Glomerular visceral epithelial cell (primary cell): Measurements from ENCODE around the gene SRXN1.

Source experiments
- DNase-seq: peaks from one replicate; pipeline ENCODE4 v3.0.0-alpha.2; 2016; ENCODE audit errors: extremely low spot score

Gene SRXN1

GRCh38 chr20:675453-676314 is 22.7 kb upstream of the SRXN1 start, which contains the start of gene SCRT2:
Gene SCRT2, minus strand, starts transcription at chr20:675802. Its CDS starts 201 bp downstream, at chr20:675601.
- DNase-seq: peak; percentile 64

DNA sequence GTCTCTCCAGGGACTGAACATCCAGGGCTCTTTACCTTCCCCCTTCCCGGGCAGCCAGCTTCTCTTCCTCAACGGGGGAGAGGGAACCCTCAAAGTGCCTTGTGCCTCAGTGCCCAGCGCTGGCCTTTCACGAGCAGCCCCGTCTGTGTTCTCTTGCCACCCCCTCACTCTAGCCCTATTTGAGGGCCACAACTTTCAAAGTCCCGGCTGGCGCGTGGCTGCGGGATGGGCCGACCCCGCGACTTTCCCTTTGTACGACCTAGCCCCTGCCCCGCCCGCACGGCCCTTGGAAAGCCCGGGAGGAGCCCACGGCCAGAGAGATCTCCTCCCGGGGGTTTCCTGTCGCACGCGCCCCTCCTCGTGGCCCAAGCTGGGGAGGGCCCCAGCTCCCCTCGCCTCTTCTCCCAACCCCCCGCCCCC is 22.0 kb upstream of the SRXN1 start:
- no peak for DNase-seq

DNA sequence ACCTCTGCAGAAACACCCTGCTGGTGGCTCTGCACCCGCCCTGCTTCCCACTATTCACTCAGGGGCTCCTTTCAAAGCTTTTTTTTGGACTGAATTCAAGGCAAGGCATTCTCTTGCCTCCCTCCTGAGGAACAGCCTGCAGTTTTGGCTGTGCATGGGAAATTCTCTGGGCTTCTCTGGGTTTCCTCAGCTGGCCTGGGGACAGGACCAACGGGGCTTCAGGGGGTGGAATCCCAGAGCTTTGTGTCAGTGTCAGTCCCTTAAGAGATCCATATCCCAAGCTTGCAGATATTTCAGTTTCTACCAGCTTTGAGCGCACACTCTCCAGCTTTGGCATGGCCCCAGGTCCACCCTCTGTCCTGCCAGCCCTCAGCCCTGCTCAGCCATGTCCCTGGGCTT is 20.6 kb upstream of the SRXN1 start:
- no peak for DNase-seq

DNA sequence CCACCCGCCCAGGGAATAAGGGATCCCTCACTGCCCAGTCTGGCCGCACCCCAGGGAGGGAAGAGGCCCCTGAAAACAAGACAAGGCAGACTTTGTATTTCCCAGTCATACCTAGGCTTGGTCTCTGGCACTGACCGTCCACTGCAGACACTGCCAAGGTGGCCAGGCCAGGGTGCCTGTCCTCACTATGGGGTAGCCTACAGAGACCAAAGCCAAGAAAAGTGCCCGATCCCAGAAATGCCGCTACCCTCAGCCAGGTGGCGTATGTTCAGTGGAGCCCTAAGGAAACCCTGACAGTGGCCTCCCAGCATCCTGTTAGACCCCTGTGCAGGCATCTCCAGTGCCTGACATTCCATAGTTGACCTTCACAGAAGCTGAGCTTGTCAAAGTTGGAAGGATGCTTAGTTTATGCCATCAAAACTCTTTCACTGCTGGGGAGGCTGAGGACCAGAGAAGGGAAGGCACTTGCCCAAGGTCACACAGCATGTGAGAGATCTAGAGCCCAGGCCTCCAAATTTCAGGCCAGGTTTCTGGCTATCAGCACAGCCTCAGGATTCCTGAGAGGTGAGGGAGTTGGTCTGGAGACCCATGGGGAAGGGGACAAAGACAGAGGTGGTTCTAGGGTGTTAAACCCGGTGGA is 20.1 kb upstream of the SRXN1 start:
- no peak for DNase-seq

- DNase-seq: no peak
Observed at GRCh38 chr20:671252-672030, 18.4 kb upstream of the SRXN1 start.

GRCh38 chr20:669573-669972 is 16.6 kb upstream of the SRXN1 start:
- DNase-seq: no peak

- DNase-seq: no peak
Observed at GRCh38 chr20:668638-669037, 15.6 kb upstream of the SRXN1 start.

GRCh38 chr20:668050-668449 is 15.1 kb upstream of the SRXN1 start:
- DNase-seq: no peak

DNA sequence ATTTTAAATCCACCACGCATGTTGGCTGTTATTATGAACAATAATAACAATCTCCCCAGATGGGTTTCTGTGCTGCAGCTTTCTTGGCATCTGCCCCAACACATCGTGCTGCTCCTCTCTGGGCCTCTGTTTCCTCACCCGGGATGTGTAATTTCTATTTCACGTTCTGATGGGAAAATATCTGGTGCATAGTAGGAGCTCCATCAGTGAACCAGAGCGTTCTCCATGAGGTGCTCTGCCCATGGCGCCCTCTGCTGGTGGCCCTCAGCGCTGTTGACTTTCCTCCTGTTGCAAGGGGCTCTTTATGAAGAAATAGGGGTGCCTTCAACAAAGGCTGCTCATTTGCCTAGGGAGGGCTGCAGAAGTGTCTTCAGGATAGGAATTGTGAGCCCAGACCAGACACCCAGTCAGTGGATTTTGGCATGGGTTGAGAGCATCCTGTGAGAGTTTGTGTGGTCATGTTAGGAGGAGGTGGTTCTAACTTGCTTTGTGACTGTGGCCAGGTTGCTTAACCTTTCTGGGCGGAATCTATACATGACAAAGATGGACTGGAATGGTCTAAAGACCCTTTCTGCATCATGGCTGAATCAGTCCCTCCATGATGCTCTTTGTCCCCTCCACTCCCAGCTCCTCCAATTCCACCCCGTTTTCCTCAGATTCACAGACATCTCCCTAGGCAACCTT is 14.5 kb upstream of the SRXN1 start:
- DNase-seq: peak; percentile 36

DNA sequence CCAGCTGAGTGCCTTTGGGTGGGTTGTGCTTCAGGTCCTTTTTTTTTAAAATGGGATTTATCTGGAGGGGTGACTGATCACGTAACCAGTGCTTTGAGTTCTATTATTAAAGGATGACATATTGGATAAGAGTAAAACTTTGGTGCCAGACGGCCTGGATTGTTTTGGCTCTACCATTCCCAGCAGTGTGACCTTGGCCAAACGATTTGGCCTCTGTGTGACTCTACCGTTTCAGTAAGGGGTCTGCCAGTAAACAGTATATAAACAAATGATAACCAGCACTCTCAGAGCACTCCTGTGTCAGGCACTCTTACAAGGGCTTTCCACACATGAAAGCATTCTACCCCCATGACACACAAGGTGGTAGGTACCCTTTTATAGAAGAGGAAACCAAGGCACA is 13.9 kb upstream of the SRXN1 start:
- no peak for DNase-seq

DNA sequence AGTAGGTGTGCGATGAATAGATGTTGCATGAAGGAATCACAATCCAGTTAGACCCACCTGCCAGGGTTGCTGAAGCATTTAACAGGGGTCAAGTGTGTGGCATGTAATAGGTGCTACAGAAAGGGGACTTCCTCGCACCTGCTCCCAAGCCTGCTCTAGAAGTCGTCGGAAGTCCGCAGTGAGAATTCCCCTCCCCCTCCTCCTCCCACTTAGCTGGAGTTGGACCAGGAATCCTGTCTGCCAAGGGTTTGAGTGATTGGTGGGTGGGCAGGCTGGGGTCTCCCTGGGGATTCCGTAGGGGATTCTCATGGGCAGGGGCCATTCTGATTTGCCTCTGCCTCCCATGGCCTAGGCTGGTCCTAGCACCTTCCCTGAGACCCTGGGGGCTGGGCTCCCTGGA is 12.3 kb upstream of the SRXN1 start:
- DNase-seq: no peak

GRCh38 chr20:664576-664975 is 11.6 kb upstream of the SRXN1 start:
- DNase-seq: no peak

DNA sequence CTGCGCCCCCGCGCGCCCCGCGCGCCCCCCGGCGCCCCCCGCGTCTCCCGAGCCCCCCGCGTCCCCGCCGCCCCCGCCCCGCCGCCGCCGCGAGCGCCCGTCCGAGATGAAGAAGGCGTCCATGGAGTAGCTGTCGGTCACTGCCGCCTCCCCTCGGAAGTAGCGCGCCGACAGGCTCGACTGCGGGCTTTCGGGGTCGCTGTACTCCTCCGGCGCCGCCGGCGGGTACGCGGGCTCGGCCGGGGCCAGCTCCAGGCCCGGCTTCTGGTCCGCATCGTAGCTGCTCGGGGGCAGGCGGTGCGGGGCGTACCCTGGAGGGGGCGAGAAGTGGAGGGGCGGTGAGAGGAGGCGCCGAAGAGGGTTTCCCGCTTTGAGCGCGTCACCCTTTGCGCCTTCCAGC is 11.2 kb upstream of the SRXN1 start:
- no peak for DNase-seq

- peak; percentile 16 for DNase-seq
Observed at GRCh38 chr20:663315-664090, 10.5 kb upstream of the SRXN1 start.

GRCh38 chr20:662277-663192 is 9.5 kb upstream of the SRXN1 start:
- no peak for DNase-seq

- no peak for DNase-seq
Observed at GRCh38 chr20:661474-662270, 8.7 kb upstream of the SRXN1 start.

DNA sequence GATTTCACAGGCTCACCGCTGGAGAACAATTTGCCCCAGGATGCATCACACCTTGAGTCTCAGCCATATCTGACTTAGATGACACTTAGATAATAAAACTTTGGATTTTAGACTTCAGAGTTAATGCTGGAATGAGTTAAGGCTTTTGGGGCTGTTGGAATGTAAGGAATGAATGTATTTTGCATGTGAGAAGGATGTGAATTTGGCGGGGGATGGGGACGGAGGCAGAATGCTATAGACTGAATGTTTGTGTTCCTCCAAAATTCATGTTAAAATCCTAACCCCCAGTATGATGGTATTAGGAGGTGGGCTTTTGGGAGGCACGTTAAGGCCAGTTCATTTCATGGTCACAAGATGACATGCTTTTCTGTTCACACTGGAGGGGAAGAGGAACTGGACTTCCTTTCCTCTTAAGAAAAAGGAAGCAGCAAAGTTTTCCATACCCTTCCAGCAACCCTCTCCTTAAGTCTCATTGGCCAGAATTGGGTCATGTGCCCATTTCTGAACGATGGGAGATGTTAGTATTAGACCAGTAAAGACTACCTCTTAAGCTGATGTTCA is 5.8 kb upstream of the SRXN1 start:
- no peak for DNase-seq

GRCh38 chr20:658202-658601 is 5.2 kb upstream of the SRXN1 start:
- DNase-seq: no peak
